HG03025 (cell line): ENCODE results near the gene ARHGAP9.

Source experiments
- ATAC-seq: cut with Tn5 transposase; IDR thresholded peaks from one replicate; pipeline ENCODE4 v1.9.1; 2021; ENCODE audit warnings: mild to moderate bottlenecking, moderate library complexity; ENCODE audit not compliant: unreplicated experiment, low FRiP score

The ARHGAP9 gene

DNA sequence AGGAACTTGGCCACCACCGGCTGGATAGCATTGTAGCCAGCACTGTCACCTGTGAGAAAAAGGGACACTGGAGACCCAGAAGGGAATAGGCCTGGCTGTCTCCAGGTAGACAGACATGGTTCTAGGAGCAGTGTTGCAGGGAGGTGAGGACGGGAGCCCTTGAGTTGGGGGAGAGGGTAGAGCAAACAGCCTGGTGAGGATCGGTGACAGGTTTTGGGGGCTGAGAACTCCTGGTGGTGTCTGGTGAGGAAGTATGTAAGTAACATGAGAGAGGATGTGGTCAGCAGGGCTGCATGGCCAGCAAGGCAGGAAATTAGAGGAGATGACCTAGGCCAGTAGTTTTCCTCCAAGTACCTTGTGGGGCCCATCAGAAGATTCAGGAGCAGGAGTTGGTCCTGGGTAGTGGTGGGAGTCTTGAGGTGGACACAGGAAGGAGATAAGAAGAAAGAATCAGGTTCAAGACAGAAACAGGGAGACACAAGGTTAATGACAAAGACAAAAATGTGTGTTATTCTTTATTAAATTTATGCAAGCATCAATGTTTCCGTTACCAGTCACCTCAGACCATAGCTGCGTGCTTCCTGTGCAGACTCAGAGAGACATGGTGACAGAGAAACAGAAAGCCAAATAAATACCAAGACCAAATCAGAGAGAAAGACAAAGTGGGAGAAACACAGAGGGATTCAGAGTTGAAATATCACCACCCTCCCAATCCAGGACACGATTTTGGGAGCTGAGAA, at the start of gene ARHGAP9:
Gene ARHGAP9 (minus strand): TSS at position 491 of the 740 bp plus-strand sequence. CDS start 460 bp downstream, at position 31.
- ATAC-seq = no peak

DNA sequence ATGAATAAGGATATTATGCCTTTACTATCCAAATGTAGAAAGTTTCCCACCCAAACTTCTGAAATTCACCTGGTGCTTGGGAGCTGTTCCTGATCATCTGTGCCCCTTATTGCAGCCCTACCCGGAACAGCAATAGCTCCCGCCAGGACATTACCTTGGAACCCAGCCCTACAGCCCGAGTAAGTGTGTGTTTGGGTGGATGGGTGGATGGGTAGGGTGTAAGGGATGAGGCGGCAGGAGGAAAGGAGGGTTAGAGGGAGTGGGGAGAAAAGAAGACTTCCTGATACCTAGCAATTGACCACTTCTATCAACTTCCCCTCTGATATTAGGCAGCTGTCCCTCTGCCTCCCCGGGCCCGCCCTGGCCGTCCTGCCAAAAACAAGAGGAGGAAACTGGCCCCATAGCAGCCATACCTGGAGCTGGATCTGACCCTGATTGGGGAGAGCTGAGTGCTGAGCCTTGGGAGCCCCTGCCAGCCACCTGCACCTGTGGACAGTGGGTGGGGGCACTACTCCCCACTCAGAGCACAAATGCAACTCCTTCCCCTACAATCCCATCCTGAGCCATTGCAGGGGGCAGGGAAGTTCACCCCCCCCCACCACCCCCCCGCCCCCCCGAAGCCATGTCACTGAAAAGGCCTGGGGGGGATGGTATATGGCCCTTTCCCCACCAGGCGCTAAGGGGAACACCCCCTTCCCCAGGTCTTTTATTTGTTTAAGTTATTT, 49.3 kb upstream of the ARHGAP9 start:
- ATAC-seq = no peak

DNA sequence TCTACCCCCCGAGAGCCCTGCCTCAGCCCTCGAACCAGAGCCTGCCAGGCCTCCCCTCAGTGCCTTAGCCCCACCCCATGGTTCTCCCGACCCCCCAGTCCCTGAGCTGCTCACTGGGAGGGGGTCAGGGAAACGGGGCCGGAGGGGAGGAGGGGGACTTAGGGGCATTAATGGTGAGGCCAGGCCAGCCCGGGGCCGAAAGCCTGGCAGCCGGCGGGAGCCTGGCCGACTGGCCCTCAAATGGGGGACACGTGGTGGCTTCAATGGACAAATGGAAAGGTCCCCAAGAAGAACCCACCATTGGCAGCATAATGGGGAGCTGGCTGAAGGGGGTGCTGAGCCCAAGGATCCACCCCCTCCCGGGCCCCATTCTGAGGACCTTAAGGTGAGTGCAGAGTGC, 48.5 kb upstream of the ARHGAP9 start:
- ATAC-seq = no peak

DNA sequence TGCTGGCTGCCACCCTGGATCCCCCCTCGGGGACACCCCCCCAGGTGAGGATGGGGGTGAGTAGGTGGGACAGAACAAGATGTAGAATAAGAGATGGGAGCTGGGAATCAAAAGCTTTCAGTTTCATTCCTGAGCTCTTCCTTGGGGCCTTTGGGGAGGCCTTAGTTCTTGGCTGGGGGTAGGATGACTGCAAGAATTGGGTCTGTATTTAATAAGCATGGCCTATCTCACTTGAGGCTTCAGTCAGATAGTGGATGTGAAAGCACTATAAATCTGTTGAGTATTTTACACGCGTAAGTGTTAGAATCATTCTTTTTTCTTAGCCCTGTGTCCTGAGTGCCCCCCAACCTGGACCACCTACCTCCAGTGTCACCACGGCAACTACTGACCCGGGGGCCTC, 47.5 kb upstream of the ARHGAP9 start:
- ATAC-seq = no peak

DNA sequence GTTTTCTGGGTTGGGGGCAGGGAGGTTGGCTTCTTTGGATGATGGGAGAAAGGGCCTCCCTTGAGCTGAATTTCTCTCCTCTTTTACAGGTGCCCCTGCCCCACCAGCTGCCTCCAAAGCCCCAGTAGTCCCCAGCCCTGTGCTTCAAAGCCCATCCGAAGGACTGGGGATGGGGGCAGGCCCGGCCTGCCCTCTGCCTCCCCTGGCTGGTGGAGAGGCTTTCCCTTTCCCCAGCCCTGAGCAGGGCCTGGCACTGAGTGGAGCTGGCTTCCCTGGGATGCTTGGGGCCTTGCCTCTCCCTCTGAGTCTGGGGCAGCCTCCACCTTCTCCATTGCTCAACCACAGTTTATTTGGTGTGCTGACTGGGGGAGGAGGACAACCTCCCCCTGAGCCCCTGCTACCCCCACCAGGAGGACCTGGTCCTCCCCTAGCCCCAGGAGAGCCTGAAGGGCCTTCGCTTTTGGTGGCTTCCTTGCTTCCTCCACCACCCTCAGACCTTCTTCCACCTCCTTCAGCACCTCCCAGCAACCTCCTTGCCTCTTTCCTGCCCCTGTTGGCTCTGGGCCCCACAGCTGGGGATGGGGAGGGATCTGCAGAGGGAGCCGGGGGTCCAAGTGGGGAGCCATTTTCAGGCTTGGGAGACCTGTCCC, 46.9 kb upstream of the ARHGAP9 start:
- ATAC-seq = no peak

DNA sequence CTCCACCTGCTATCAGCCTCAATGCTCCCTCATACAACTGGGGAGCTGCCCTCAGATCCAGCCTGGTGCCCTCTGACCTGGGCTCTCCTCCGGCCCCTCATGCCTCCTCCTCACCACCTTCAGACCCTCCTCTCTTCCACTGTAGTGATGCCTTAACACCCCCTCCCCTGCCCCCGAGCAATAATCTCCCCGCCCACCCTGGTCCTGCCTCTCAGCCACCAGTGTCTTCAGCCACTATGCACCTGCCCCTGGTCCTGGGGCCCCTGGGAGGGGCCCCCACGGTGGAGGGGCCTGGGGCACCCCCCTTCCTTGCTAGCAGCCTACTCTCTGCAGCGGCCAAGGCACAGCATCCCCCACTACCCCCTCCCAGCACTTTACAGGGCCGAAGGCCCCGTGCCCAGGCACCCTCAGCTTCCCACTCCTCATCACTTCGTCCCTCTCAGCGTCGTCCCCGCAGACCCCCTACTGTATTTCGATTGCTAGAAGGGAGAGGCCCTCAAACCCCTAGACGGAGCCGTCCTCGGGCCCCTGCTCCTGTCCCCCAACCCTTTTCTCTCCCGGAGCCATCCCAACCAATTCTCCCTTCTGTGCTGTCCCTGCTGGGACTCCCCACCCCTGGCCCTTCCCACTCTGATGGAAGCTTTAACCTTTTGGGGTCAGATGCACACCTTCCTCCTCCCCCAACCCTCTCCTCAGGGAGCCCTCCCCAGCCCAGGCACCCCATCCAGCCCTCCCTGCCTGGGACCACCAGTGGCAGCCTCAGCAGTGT, 46.1 kb upstream of the ARHGAP9 start:
- no peak for ATAC-seq

DNA sequence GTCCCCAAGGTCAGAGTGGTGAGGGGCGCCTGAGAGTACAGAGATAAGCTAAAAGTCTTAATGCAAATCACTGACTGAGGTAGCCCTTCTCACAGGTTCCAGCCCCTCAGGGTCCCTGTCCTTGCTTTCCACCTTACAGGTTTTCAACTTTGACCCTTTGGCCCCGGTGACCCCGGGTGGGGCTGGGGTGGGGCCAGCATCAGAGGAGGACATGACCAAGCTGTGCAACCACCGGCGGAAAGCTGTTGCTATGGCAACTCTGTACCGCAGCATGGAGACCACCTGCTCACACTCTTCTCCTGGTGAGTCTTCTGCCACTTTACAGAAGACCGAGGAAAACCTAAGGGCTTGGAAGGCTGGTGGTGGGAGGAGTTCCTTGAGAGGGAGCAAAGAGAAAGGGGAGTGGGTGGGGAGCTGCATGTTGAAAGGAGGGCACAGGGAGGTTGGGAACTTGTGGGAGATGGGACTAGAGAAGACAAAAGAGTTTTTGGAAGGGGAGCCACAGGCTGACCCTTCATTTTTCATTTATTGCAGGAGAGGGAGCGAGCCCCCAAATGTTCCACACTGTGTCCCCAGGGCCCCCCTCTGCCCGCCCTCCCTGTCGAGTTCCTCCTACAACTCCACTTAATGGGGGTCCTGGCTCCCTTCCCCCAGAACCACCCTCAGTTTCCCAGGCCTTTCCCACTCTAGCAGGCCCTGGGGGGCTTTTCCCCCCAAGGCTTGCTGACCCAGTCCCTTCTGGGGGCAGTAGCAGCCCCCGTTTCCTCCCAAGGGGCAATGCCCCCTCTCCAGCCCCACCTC, 45.3 kb upstream of the ARHGAP9 start:
- ATAC-seq = no peak

DNA sequence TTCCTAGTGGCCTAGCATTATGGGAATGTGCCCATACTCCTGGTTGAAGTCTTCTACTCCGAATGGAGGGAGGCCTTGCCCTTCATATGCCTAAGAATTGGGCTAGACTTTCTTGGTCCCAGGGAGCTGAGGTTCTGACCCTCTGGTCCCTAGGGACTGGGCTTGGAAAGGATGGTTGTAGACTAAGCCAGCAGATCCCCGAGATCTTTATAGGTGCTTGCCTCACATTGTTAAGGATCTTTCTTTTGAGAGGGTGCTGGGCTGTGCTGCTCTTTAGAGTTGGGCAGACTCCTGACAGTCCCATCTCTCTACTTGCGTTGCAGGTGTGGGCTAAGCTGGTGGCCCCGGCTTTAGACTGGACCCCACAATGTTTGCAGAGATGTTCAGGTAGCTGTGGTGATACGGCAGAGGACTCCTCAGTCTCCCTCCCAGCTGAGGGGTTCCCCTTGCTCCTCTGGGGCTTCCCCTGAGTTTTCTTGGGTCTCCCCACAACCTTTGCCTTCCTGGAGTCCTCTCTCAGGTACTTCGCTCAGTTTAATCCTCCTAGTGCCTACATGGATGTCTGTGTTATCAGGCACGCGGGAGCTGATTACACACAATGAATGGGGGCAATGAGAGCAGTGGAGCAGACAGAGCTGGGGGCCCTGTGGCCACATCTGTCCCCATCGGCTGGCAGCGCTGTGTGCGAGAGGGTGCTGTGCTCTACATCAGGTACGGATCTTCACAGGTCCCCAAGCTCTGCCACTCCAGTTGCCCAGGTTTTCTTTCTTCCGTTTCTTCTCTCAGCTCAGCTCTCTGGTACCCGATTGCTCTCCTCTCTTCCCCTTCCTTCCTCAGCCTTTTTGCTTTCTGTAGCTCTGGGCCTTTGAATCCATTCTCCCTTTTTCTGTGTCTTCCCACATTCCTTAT, 44.3 kb upstream of the ARHGAP9 start:
- no peak for ATAC-seq

DNA sequence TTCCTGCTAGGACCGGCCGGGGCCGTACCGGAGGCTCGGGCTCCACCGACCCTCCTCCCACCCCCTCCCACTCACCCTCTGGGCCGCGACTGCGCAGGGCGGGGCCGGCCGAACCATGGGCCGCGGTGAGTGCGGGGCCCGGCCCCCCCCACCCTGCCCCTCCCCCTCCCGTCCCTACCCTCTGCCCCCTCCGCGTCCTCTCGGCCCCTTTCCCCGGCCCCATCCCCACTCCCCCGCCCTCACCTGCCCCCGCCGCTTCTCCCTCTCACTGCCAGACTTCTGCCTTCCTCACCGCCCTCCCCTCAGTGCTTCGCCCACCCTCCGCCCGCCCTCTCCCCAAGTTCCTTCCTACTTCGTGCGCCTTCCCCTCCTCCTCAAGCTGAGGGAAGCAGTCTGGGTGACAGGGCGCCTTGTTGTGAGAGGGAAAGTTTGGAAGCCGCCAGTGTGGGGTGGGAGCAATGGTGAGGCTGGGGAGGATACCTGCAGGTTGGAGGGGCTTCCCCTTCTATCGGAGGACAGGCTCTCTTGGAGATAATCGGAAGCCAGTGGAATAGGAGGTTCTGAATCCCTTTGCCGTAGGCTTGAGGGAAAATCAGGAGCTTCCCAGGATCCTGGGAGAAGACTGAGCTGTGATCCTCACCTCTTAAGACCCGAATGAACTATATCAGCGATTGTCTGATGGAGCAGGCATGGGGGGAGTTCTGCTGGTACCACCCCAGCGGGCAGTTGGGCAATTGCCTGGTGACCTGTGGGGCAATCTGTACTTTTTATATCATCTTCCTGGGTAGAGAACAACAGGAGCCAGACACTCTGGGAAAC, 43.4 kb upstream of the ARHGAP9 start:
- no peak for ATAC-seq

DNA sequence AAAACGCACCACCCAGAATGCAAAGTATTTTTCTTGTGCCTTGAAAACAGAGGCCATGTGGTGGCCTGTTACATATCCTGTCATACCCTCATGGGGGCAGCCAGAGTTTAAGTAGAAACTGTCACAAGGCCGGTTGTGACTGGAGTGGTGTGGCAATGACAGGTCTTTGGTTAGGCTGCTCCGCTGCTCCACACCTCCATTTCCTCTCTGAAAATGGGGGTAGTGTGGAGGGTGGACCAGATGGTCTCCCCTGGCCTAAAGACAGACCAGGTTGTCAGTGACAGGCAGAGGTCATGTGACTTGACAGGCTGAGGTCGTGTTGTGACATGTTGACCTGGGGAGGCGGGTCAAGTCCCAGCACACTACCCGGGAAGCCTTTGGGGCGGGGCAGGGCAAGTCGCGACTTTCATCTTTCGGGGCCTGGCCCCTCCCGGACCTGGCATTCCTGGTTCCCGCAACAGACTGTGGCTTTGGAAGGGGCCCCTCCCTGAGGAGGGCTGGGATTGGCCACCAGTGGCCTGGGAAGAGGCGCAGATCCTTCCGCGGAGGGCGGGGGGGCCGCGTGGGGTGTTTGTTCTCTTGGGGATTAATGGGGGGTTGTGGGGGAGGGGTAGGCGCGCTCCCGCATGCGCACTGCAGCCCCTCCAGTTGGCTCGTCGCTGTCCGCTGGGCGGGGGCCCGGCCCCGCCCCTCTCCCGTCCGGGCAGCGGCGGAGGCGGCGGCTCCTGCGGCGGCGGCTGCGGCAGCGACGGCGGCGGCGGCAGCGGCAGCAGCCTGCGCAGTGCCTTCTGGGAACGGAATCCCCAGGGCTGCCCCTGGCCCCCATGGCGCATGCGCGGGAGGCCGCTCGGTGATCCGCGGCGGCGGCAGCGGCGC, 42.6 kb upstream of the ARHGAP9 start, which contains the start of gene MBD6:
Gene MBD6 (plus strand): TSS at position 814 of the 876 bp plus-strand sequence. CDS start 1,480 bp downstream, outside the sequence.
- peak; percentile 32 for ATAC-seq

DNA sequence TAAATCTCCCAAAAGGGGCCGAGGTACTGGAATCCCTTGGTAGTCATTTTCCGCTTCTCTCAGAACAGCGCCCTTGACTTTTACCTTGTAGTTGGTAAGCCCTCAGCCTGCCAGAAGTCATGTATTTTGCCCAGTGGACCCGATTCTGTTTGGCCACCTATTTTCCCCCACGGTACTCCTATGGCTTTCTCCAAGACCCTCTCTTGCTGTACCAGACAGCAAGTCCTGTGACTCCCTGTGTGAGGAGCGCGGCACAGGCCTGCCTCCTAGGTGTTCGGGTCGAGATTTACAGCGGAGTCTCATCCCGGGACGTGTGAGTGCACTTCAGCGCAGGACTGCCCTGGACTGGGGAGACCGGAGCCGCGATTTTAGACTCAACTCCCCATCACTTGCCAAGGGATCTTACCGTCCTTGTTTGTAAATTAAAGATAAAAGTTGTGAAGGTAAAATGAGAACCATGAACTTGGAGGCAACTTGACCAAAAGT, 41.9 kb upstream of the ARHGAP9 start:
- no peak for ATAC-seq

DNA sequence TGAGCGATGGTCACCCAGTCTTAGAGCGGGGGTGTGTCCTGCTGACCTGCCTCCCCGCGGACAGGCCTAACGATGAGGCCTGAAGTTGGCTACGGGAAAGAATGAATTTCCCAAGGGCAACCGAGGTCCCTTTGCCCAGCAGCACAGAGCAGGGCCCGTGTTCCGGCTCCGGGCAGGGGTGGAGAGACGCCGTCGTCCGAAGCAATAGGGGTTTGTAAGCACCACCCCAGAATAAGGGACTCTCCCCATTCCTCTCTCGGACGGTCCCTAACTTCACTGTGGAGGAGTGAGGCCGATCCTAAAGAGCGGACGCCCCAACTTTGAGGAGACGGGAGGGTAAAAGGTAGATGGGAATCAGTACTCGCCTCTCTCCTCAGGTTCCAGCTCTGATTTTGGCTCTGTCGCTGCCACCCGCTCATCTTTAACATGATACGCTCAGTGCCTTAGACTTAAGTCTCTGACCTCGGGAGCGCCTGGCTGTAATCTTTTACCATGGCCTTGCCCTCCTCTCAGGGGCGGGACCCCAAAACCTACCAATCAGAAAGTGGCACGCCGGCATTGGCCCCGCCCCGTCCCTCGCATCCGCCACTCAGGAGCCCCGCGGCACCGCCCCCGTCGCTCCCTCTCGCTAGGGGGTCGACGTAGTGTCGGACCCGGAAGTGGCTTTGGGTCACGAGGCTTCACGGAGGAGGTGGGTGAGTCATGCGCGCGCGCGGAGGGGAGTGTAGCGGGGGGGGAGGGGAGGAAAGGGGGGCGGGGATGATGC, 40.6 kb upstream of the ARHGAP9 start, which contains the start of gene DDIT3:
Gene DDIT3 (minus strand): TSS at position 462 of the 766 bp plus-strand sequence. CDS start 3,108 bp downstream, outside the sequence.
- ATAC-seq = peak; percentile 66

DNA sequence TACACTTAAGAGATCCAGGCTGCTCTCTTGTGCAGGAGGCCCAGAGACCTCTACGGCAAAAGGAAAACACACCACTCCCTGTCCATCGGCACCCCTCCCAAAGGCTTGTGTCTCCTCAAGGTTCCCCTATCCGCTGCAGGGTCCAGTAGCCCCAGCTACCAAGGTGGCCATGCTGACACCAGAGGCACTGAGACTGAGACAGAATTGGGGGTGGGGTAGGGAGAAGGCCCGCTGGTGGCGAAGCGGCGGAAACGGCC, 40.1 kb upstream of the ARHGAP9 start:
- no peak for ATAC-seq

DNA sequence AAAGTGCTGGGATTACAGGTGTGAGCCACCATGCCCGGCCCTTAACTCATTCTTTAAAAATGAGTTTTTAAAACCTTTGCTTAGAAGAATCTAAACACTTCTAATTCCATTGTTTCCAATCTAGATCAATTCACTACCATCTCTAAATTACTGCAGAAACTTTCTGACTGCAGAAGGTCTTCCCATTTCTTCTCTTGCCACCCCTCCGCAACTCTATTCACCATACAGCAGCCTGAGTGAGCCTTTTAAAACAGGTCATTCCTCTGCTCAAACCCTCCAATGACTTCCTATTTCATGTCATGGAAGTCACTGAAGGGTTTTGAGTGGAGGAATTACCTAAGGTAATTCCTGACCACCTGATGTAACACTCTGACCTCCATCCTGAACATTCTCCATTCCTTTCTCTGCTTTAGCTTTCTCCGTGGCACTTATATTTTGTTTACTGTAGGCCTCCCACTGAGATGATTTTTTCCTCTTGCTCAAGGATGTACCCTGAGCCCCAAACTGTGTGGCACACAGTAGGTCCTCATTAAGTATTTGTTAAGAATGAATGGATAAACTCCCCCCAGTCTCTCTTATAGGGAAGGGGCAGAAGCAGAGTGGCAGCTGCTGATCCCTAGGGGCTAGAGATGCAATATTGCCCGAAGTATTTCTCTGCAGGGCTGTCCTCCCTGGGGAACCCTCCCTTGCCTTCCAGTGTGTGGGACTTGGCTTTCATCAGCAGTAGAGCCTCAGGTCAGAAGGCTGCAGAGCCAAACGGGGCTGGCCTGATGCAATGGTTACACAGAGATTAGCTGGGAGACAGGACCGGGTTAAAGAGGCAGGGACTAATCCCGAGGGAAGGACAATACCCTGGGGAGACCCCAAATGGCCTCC, 39.5 kb upstream of the ARHGAP9 start:
- no peak for ATAC-seq

DNA sequence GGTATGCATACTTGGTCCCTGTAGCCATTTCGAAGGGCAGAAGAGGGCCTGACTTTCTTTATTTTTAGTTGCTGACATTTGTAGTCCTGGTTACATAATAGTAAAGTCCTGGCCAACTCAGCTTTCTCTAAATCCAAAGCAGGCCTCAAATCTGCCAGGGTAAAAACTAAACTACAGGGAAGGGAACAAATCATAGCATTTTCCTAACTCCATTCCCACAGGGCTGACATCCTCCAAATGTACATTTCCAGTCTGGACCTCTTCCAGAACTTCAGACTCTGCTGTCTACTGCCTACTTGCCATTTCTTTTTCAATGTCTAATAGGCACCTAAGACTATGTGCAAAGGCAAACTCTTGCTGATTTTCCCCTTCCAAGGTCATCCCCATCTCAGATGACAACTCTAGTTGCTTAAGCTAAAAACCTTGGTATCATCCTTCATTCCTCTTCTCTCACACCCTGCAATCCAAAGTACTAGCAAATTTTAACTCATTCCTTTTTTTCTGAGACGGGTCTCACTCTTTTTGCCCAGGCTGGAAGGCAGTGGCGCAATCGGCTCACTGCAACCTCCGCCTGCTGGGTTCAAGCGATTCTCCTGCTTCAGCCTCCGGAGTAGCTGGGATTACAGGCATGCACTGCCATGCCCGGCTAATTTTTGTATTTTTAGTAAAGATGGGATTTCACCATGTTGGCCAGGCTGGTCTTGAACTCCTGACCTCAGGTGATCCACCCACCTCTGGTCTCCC, 38.7 kb upstream of the ARHGAP9 start:
- ATAC-seq = no peak
